Endothelial cell of umbilical vein (primary cell): ENCODE data around the gene DLX3. TPM values are rescaled to one million over a fixed set of nuclear protein-coding genes. Genes with fewer than 3 reads are reported as not detected.

Experiments
- BruUV-seq: library from RNA; stranded (reverse); fragments of 400-500 nt; replicated peaks from 2 replicates; lab custom pipeline; 2021; lab: Mats Ljungman, UMichigan
- CTCF ChIA-PET: fragments of 300-600, 350-600 bp; sonication (Branson Sonifier 250); formaldehyde crosslinking; loops from one replicate; lab custom pipeline; 2021; ENCODE audit warnings: antibody characterized with exemption, inconsistent platforms; lab: Charles Lee
- POLR2A ChIA-PET: fragments of 300-600, 350-600 bp; sonication (Branson Sonifier 250); formaldehyde crosslinking; loops from one replicate; lab custom pipeline; 2021; ENCODE audit warnings: antibody characterized with exemption, inconsistent platforms; lab: Charles Lee
- DNase-seq: peaks from one replicate; pipeline ENCODE4 v3.0.0-alpha.2; 2011; ENCODE audit warnings: low read depth, low spot score
- FAIRE-seq: peaks from 2 replicates; lab custom pipeline; 2011; peaks lifted over from hg19 to GRCh38; lab: Jason Lieb, UNC
- H2AFZ ChIP-seq: 2 replicates; pipeline ENCODE4 v1.6.0; 2012; ENCODE audit warnings: low read depth, low read length, control low read depth, inconsistent platforms
- H3K27ac ChIP-seq: 2 replicates; pipeline ENCODE4 v1.5.1; 2011; ENCODE audit warnings: low read depth, mild to moderate bottlenecking, control low read depth, low read length, moderate library complexity; ENCODE audit not compliant: insufficient read depth
- H3K27me3 ChIP-seq, 2 experiments: 2 replicates each; pipeline versions ENCODE4 v1.6.0 to v1.6.1; 2011; ENCODE audit warnings: low read length in 2 of 2, mixed read lengths in 1 of 2; ENCODE audit not compliant: control insufficient read depth in 2 of 2, insufficient read depth in 2 of 2
- H3K36me3 ChIP-seq, 2 experiments: 2 replicates in 1 of 2; 3 replicates in 1 of 2; pipeline ENCODE4 v1.5.1; 2011; ENCODE audit warnings: low read length in 2 of 2, mild to moderate bottlenecking in 1 of 2, moderate library complexity in 1 of 2; ENCODE audit not compliant: control insufficient read depth in 2 of 2, insufficient read depth in 2 of 2; ENCODE audit errors: extremely low read depth in 1 of 2
- H3K4me1 ChIP-seq: 3 replicates; pipeline ENCODE4 v1.5.1; 2011; ENCODE audit warnings: mild to moderate bottlenecking, low read length; ENCODE audit not compliant: control insufficient read depth, insufficient read depth; ENCODE audit errors: extremely low read depth
- H3K4me2 ChIP-seq: 2 replicates; pipeline ENCODE4 v1.6.1; 2011; ENCODE audit warnings: low read length, control low read depth, mixed read lengths; ENCODE audit not compliant: insufficient read depth
- H3K4me3 ChIP-seq, 3 experiments: fragments of 200-600 bp in 1 of 3; sonication (generic), shearing (Covaris generic) in 1 of 3; replicated peaks in 1 of 3; 2 replicates each; pipeline ENCODE4 v1.5.1; 2011 to 2016; ENCODE audit warnings: control low read depth in 3 of 3, low read length in 3 of 3, mild to moderate bottlenecking in 2 of 3, inconsistent platforms in 1 of 3, low read depth in 1 of 3, moderate library complexity in 1 of 3; ENCODE audit not compliant: insufficient read depth in 1 of 3
- H3K79me2 ChIP-seq: 2 replicates; pipeline ENCODE4 v1.6.0; 2012; ENCODE audit warnings: low read length, inconsistent platforms; ENCODE audit not compliant: control insufficient read depth, insufficient read depth
- H3K9ac ChIP-seq: replicated peaks from 2 replicates; pipeline ENCODE3; 2011; ENCODE audit warnings: low read length, control low read depth; ENCODE audit not compliant: insufficient read depth; ENCODE audit errors: extremely low read depth
- H3K9me1 ChIP-seq: replicated peaks from 3 replicates; pipeline ENCODE4 v1.6.0; 2011; ENCODE audit warnings: mild to moderate bottlenecking, low read length; ENCODE audit not compliant: control insufficient read depth, insufficient read depth; ENCODE audit errors: extremely low read depth
- H3K9me3 ChIP-seq: replicated peaks from 2 replicates; pipeline ENCODE4 v1.5.1; 2012; ENCODE audit warnings: low read length, inconsistent platforms; ENCODE audit not compliant: control insufficient read depth, insufficient read depth
- H4K20me1 ChIP-seq: replicated peaks from 2 replicates; pipeline ENCODE3; 2011; ENCODE audit warnings: mild to moderate bottlenecking, low read length; ENCODE audit not compliant: control insufficient read depth, insufficient read depth; ENCODE audit errors: extremely low read depth
- EZH2 ChIP-seq: IDR thresholded peaks from 2 replicates; pipeline ENCODE4 v1.6.1; 2012; ENCODE audit warnings: borderline replicate concordance, low read depth, mild to moderate bottlenecking, moderate library complexity, low read length, inconsistent platforms; ENCODE audit not compliant: severe bottlenecking
- FOS ChIP-seq: IDR thresholded peaks from 2 replicates; pipeline ENCODE4 v1.6.1; 2011; ENCODE audit warnings: mild to moderate bottlenecking, low read length, moderate library complexity, borderline replicate concordance; ENCODE audit not compliant: insufficient read depth
- JUN ChIP-seq: IDR thresholded peaks from 2 replicates; pipeline ENCODE4 v1.6.1; 2011; ENCODE audit warnings: borderline replicate concordance, low read depth; ENCODE audit not compliant: insufficient read length, insufficient read depth
- MYC ChIP-seq: IDR thresholded peaks from one replicate; pipeline ENCODE4 v1.6.1; 2011; ENCODE audit warnings: mild to moderate bottlenecking, low read depth, low read length
- POLR2A ChIP-seq: IDR thresholded peaks from 2 replicates; pipeline ENCODE4 v1.6.1; 2012; ENCODE audit warnings: low read depth, mild to moderate bottlenecking, control low read depth, low read length
- POLR2AphosphoS5 ChIP-seq: IDR thresholded peaks from 2 replicates; pipeline ENCODE4 v1.6.1; 2012; ENCODE audit warnings: low read depth, mild to moderate bottlenecking, control low read depth, low read length, moderate library complexity; ENCODE audit not compliant: insufficient read depth
- dilution Hi-C: fragments of 300-500 bp; cut with MboI; formaldehyde crosslinking; loops from one replicate; pipeline ENCODE4 v1.15.0; 2019; ENCODE audit warnings: low sequenced_read_pairs; ENCODE audit not compliant: extremely low pct_ligation_motif_present
- intact Hi-C: fragments of 100-400 bp; cut with micrococcal nuclease; formaldehyde crosslinking; loops from one replicate; pipeline ENCODE4 v1.10.0; 2022
- polyA plus RNA-seq, 4 experiments: library from polyadenylated mRNA; depleted of rRNA in 3 of 4; stranded (reverse) in 3 of 4; unstranded in 1 of 4; fragments of >200 nt; gene quantifications; 2 replicates each; pipeline versions ENCODE4 v1.2.1 to v1.2.3, GENCODE V29; 2011 to 2012; ENCODE audit warnings: missing spikeins in 1 of 4
- total RNA-seq: library from RNA; stranded (reverse); gene quantifications from 2 replicates; pipeline ENCODE4 v1.2.3, GENCODE V29; 2021
- TF ChIP-seq, protein P1 (sequence below): IDR thresholded peaks from 2 replicates; pipeline ENCODE4 v1.6.1; 2011; ENCODE audit not compliant: insufficient read depth, insufficient read length
- TF ChIP-seq, protein P2 (sequence below), 2 donors: IDR thresholded peaks; 1 replicate in 1 of 2; 2 replicates in 1 of 2; pipeline ENCODE4 v1.5.1; 2011; ENCODE audit warnings: low read length in 2 of 2, mild to moderate bottlenecking in 2 of 2, moderate library complexity in 2 of 2, control low read depth in 1 of 2, inconsistent platforms in 1 of 2, low read depth in 1 of 2; ENCODE audit not compliant: insufficient read depth in 1 of 2; ENCODE audit errors: extremely low read depth in 1 of 2

DLX3 gene
- total and polyA plus RNA-seq, 2 donors (not counting 3 experiments of a cell fraction or from before 2014, with no cell fraction given) = not detected

DNA sequence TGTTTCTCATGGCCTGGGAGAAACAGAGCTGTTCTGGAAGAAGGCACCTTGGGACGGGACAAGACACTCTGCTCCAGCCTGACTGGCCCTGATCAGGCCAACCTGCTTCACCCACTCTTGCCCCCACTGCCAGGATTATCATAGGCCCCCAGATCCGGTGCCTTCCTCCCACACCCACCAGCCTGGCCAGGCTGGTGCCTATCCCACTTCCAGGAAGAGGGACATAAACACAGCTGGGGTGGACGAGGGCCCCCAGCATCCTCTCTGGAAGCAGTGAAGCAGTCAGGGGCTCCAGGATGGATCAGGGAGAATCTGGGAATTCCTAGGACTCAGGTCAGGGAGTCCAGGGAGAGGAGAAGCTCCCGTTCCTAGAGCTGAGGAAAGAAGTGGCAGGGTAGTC lies 44.0 kb upstream of the DLX3 start:
- dilution Hi-C loops (no loop called here), intact Hi-C loops (no loop called here)
- Histone ChIP-seq H4K20me1 (no peaks in the 10 kb centered on the region), H3K27me3 (no peaks in the 10 kb centered on the region), H3K4me2 (no peak overlapping the region), H3K27ac (no peak overlapping the region), H3K79me2 (no peaks in the 10 kb centered on the region), H3K9me3 (no peaks in the 10 kb centered on the region), H2AFZ (no peak overlapping the region), H3K9me1 (no peaks in the 10 kb centered on the region), H3K9ac (no peak overlapping the region), H3K36me3 (no peaks in the 10 kb centered on the region), H3K4me3 (no peak overlapping the region), H3K4me1 (peaks cover 11% of the 10 kb centered on the region)
- DNase-seq (no peak), FAIRE-seq (no peak)
- no peak for TF ChIP-seq FOS
- TF ChIP-seq, protein P1, sequence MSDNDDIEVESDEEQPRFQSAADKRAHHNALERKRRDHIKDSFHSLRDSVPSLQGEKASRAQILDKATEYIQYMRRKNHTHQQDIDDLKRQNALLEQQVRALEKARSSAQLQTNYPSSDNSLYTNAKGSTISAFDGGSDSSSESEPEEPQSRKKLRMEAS = no peak
- TF ChIP-seq, protein P2, sequence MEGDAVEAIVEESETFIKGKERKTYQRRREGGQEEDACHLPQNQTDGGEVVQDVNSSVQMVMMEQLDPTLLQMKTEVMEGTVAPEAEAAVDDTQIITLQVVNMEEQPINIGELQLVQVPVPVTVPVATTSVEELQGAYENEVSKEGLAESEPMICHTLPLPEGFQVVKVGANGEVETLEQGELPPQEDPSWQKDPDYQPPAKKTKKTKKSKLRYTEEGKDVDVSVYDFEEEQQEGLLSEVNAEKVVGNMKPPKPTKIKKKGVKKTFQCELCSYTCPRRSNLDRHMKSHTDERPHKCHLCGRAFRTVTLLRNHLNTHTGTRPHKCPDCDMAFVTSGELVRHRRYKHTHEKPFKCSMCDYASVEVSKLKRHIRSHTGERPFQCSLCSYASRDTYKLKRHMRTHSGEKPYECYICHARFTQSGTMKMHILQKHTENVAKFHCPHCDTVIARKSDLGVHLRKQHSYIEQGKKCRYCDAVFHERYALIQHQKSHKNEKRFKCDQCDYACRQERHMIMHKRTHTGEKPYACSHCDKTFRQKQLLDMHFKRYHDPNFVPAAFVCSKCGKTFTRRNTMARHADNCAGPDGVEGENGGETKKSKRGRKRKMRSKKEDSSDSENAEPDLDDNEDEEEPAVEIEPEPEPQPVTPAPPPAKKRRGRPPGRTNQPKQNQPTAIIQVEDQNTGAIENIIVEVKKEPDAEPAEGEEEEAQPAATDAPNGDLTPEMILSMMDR (IDR thresholded peaks at IDR 0.05; ENCODE audit: extremely low read depth in 1 of 2, insufficient read depth in 1 of 2, low read depth in 1 of 2, low read length in 2 of 2) = no peak
- TF ChIP-seq EZH2 = no peak
- TF ChIP-seq POLR2AphosphoS5 = no peak
- no peak for TF ChIP-seq JUN
- no peak for TF ChIP-seq MYC
- no peak for TF ChIP-seq POLR2A
- CTCF ChIA-PET = interaction anchor here (1.3 to 2.0 kb wide), 3 partner anchors 11 to 55 kb away, joined by 3 to 8 read pairs (median 4); no protein-coding TSS in a partner anchor
- no TSS peak for BruUV-seq
- POLR2A ChIA-PET = no interaction called here
